Adrenal gland (tissue), 5 donors: ENCODE data around the gene FAM120C.

ENCODE experiments used
- POLR2A ChIP-seq, 2 donors: fragments of 450-650 bp; IDR thresholded peaks; one replicate each; pipeline ENCODE4 v1.6.1; 2017; ENCODE audit warnings: antibody characterized with exemption in 2 of 2, mild to moderate bottlenecking in 2 of 2, moderate library complexity in 1 of 2
- TF ChIP-seq, protein P1 (sequence below), 6 experiments: fragments of 450-650 bp in 4 of 6; fragments of 200-600 bp in 2 of 6; sonication (generic) in 1 of 6; IDR thresholded peaks; 1 replicate in 5 of 6; 2 replicates in 1 of 6; pipeline versions ENCODE4 v1.5.1 to v1.8.0; 2016 to 2021; ENCODE audit warnings: antibody characterized with exemption in 6 of 6, mild to moderate bottlenecking in 2 of 6, moderate library complexity in 1 of 6
- donor health status: DM: no; HTN: no; CAD: no.

DNA sequence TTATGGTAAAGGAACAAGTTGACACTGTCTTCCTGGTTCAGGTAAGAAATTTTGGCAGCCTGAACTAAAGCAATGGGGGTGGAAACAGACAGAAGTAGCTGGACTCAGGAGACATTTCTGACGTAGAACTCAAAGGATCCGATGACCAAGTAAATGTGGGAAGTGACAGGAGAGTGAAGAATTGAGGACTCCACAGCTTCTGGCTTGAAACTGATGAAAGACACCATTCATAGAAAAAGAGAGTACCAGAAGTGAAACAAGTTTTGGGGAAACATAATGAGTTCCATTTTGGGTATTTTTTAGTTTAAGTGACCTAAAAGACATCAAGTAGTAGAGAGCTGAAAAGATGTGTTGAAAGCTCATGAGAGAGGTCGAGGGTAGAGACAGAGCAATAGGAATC, 5.7 kb downstream of the FAM120C start:
- no peak for TF ChIP-seq POLR2A (IDR thresholded peaks at IDR 0.05)
- TF ChIP-seq, protein P1, sequence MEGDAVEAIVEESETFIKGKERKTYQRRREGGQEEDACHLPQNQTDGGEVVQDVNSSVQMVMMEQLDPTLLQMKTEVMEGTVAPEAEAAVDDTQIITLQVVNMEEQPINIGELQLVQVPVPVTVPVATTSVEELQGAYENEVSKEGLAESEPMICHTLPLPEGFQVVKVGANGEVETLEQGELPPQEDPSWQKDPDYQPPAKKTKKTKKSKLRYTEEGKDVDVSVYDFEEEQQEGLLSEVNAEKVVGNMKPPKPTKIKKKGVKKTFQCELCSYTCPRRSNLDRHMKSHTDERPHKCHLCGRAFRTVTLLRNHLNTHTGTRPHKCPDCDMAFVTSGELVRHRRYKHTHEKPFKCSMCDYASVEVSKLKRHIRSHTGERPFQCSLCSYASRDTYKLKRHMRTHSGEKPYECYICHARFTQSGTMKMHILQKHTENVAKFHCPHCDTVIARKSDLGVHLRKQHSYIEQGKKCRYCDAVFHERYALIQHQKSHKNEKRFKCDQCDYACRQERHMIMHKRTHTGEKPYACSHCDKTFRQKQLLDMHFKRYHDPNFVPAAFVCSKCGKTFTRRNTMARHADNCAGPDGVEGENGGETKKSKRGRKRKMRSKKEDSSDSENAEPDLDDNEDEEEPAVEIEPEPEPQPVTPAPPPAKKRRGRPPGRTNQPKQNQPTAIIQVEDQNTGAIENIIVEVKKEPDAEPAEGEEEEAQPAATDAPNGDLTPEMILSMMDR (IDR thresholded peaks at IDR 0.05) = no peak
